Esophagus muscularis mucosa (tissue), 4 donors: ENCODE measurements around the gene LPCAT2. TPM values are rescaled to one million over a fixed set of nuclear protein-coding genes. Genes with fewer than 3 reads are reported as not detected.

Experiments used
- DNase-seq: peaks from one replicate; pipeline ENCODE4 v3.0.0-alpha.2; 2017; ENCODE audit errors: extremely low spot score
- H3K27ac ChIP-seq, 4 donors: fragments of 200-600 bp; sonication (generic); replicated peaks in 1 of 4; 1 replicate in 3 of 4; 2 replicates in 1 of 4; pipeline ENCODE4 v1.5.1; 2016 to 2019; ENCODE audit warnings: mild to moderate bottlenecking in 1 of 4
- H3K27me3 ChIP-seq, 4 donors: fragments of 200-600 bp; sonication (generic); one replicate each; pipeline versions ENCODE4 v1.5.1 to v1.6.0; 2016 to 2019
- H3K36me3 ChIP-seq, 4 donors: fragments of 200-600 bp; sonication (generic); one replicate each; pipeline ENCODE4 v1.5.1; 2016 to 2019
- H3K4me1 ChIP-seq, 4 donors: fragments of 200-600 bp; sonication (generic); one replicate each; pipeline ENCODE4 v1.5.1; 2016 to 2019
- H3K4me3 ChIP-seq, 4 donors: fragments of 200-600 bp; sonication (generic); 1 replicate in 2 of 4; 2 replicates in 2 of 4; pipeline ENCODE4 v1.5.1; 2016 to 2019; ENCODE audit warnings: mild to moderate bottlenecking in 4 of 4, moderate library complexity in 1 of 4
- H3K9me3 ChIP-seq, 4 donors: fragments of 200-600 bp; sonication (generic); 1 replicate in 3 of 4; 2 replicates in 1 of 4; pipeline ENCODE4 v1.5.1; 2016 to 2019
- EP300 ChIP-seq: sonication (generic); formaldehyde crosslinking; IDR thresholded peaks from one replicate; pipeline ENCODE4 v1.6.1; 2017; ENCODE audit warnings: antibody characterized with exemption
- POLR2A ChIP-seq: fragments of 450-650 bp; IDR thresholded peaks from one replicate; pipeline ENCODE4 v1.6.1; 2017; ENCODE audit warnings: antibody characterized with exemption, moderate library complexity, mild to moderate bottlenecking, low read depth
- POLR2AphosphoS5 ChIP-seq, 2 donors: sonication (generic); formaldehyde crosslinking; IDR thresholded peaks; one replicate each; pipeline ENCODE4 v1.6.1; 2017; ENCODE audit warnings: antibody characterized with exemption in 2 of 2
- WGBS: methylation state at CpG from one replicate; pipeline ENCODE4 v1.1.5; 2018; 5-methylcytosine and 5-hydroxymethylcytosine counted together
- intact Hi-C: fragments of 100-400 bp; cut with DNase I; formaldehyde crosslinking; loops from one replicate; pipeline ENCODE4 v1.15.1; 2023
- total RNA-seq, 4 donors: library from RNA; depleted of rRNA; stranded (reverse); fragments of >200 nt; gene quantifications; one replicate each; pipeline versions ENCODE4 v1.1.0 to v1.2.1, GENCODE V29; 2016
- TF ChIP-seq, protein P1 (sequence below), 3 experiments: fragments of 200-600 bp in 2 of 3; fragments of 450-650 bp in 1 of 3; sonication (generic) in 2 of 3; IDR thresholded peaks; one replicate each; pipeline ENCODE4 v1.5.1; 2017 to 2019; ENCODE audit warnings: antibody characterized with exemption in 3 of 3, mild to moderate bottlenecking in 2 of 3, moderate library complexity in 1 of 3

The LPCAT2 gene
- total RNA-seq, 4 donors from 2014 or later: 9.6 to 12.9 (median 12.0) TPM

DNA sequence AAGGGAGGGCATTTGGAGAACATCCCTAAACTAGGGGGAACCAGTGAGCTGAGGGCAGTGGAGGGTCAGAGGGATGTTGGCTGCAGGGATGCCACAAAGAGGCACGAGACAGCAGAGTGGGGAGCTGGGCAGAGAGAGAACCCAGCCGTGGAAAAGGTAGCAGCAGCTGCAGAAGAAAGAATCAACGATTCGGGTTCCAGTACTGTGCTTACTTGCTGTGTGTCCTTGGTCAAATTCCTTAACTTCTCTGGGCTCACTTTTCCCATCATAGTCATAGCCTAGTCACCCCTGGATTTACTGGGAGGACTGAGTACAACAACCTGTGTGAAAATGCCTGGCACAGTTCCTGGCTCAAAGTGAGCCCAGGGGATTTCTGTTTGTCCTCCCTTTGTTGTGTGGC is 42.7 kb upstream of the LPCAT2 start:
- Histone ChIP-seq H3K4me1 (peaks cover 2 to 15% (median 10%) of the 10 kb centered on the region in 4 donors), H3K4me3 (no peak overlapping the region), H3K27ac (no peak overlapping the region), H3K27me3 (peaks cover 0 to 22% (median 1%) of the 10 kb centered on the region in 4 donors), H3K9me3 (no peaks in the 10 kb centered on the region), H3K36me3 (no peaks in the 10 kb centered on the region)
- DNase-seq: no peak
- intact Hi-C loops: loop anchor here (5.0 kb wide), 1 partner anchor 376 kb away; no protein-coding TSS in a partner anchor
- 89% methylated on average over 4 of the region's 4 CpGs for WGBS
- no peak for TF ChIP-seq POLR2A
- TF ChIP-seq, protein P1, sequence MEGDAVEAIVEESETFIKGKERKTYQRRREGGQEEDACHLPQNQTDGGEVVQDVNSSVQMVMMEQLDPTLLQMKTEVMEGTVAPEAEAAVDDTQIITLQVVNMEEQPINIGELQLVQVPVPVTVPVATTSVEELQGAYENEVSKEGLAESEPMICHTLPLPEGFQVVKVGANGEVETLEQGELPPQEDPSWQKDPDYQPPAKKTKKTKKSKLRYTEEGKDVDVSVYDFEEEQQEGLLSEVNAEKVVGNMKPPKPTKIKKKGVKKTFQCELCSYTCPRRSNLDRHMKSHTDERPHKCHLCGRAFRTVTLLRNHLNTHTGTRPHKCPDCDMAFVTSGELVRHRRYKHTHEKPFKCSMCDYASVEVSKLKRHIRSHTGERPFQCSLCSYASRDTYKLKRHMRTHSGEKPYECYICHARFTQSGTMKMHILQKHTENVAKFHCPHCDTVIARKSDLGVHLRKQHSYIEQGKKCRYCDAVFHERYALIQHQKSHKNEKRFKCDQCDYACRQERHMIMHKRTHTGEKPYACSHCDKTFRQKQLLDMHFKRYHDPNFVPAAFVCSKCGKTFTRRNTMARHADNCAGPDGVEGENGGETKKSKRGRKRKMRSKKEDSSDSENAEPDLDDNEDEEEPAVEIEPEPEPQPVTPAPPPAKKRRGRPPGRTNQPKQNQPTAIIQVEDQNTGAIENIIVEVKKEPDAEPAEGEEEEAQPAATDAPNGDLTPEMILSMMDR (IDR thresholded peaks at IDR 0.05): no peak
- TF ChIP-seq POLR2AphosphoS5 (IDR thresholded peaks at IDR 0.05): no peak
- no peak for TF ChIP-seq EP300

DNA sequence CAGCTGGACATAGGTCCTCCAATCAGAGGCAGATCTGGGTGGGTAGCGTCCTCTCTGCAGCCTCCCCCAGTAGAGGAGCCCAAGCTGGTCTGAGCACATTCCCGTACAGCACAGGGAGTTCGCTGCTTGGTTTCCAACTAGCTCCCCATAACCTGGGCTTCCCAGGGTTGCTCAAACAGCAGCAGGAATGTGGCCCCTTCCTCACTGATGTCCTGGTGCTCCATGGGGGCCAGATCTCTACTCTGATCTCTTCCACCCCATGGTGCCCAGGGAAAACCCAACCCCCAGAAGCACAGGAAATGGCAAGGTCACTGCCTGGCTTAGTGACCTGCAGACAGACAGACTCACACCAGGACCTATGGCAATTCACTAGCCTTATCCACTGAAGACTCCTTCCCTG is 41.0 kb upstream of the LPCAT2 start:
- no peaks in the 10 kb centered on the region for H3K36me3 ChIP-seq
- no peak for DNase-seq
- H3K9me3 ChIP-seq: no peaks in the 10 kb centered on the region
- intact Hi-C loops: loop anchor here (5.0 kb wide), 1 partner anchor 374 kb away; no protein-coding TSS in a partner anchor
- H3K27me3 ChIP-seq: peaks cover 0 to 22% (median 1%) of the 10 kb centered on the region in 4 donors
- H3K4me3 ChIP-seq: no peak overlapping the region
- peaks cover 2 to 24% (median 15%) of the 10 kb centered on the region in 4 donors for H3K4me1 ChIP-seq
- H3K27ac ChIP-seq: no peak overlapping the region
- WGBS: 100% methylated on average over 1 of the region's 3 CpGs
- TF ChIP-seq POLR2AphosphoS5 (IDR thresholded peaks at IDR 0.05): no peak

DNA sequence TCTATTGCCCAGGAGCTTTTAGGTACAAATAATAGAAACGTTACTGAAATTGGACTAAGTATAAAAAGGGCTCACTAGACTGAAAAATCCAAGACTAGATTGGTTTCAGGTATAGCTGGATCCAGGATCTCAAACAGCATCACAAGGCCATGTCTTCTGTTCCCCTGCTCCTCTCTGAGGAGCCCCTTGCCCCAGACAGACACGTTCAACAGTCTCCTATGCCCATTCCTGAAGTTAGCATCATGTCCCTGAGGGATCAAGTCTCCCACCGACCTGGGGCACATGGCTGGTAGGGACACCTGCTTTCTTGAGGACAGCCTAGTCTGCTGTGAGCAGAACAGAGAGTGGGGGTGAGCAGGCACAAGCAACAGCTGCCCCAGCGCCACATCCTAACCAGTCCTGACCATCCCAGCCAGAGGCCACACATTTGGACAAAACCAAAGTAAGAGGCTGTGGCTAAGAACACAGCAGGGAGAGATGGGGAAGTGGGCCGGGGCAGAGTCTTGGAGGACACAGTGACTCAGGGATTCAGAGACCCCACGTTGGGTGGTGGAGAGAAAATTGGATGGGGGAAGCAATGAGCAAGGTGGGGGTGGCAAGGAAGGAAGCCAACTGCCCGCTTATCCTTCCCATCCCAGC is 40.4 kb upstream of the LPCAT2 start:
- WGBS: 85% methylated on average over 6 of the region's 7 CpGs
- Histone ChIP-seq H3K36me3 (no peaks in the 10 kb centered on the region), H3K4me3 (no peak overlapping the region), H3K9me3 (no peaks in the 10 kb centered on the region), H3K27me3 (peaks cover 0 to 22% (median 1%) of the 10 kb centered on the region in 4 donors), H3K27ac (no peak overlapping the region), H3K4me1 (peaks cover 2 to 24% (median 15%) of the 10 kb centered on the region in 4 donors)
- no peak for DNase-seq
- intact Hi-C loops: loop anchor here (5.0 kb wide), 1 partner anchor 374 kb away; no protein-coding TSS in a partner anchor
- TF ChIP-seq, protein P1 (IDR thresholded peaks at IDR 0.05): no peak
- TF ChIP-seq EP300: no peak
- TF ChIP-seq POLR2A: no peak
- TF ChIP-seq POLR2AphosphoS5 (IDR thresholded peaks at IDR 0.05): no peak

DNA sequence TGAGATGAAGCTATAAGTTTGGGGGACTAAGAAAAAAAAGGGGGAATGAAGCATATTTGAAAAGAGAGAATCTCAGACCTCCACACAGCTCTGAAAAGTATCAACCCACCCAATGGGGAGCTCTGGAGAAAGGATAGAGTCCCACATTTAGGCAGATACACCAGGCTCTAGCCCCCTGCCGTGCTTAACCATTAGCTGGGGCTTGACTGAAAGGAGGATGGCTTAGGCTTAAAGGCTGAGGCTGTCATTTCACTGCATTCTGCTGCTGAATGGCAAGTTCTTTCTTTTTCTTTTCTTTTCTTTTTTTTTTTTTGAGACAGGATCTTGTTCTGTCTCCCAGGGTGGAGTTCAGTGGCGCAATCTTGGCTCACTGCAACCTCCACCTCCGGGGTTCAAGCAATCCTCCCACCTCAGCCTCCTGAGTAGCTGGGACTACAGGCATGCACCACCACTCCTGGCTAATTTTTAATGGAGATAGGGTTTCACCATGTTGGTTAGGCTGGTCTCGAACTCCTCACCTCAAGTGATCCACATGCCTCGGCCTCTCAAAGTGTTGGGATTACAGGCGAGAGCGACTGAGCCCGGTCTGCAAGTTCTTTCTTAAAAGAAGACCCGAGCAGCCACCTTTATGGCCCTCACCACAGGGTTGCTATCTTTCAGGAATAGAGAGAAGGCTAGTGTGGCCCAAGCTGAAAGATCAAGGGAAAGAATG is 38.9 kb upstream of the LPCAT2 start:
- intact Hi-C loops: loop anchor here (5.0 kb wide), 1 partner anchor 372 kb away; no protein-coding TSS in a partner anchor
- H3K4me1 ChIP-seq: peaks cover 2 to 24% (median 15%) of the 10 kb centered on the region in 4 donors
- no peak overlapping the region for H3K4me3 ChIP-seq
- H3K27me3 ChIP-seq: peaks cover 0 to 22% (median 0%) of the 10 kb centered on the region in 4 donors
- H3K36me3 ChIP-seq: no peaks in the 10 kb centered on the region
- DNase-seq: no peak
- 96% methylated on average over 9 of the region's 9 CpGs for WGBS
- TF ChIP-seq, protein P1 (IDR thresholded peaks at IDR 0.05): no peak
- no peak for TF ChIP-seq POLR2AphosphoS5 (IDR thresholded peaks at IDR 0.05)
- TF ChIP-seq POLR2A: no peak
- TF ChIP-seq EP300: no peak
- H3K9me3 ChIP-seq: no peaks in the 10 kb centered on the region
- H3K27ac ChIP-seq: peak overlapping the region in 1 of 4 donors; percentile 36
